ENCODE measurements around the gene MGME1.

The MGME1 gene

GRCh38 chr20:17990278-17990972 is 21.6 kb downstream of the MGME1 start:
- Mint-ChIP-seq H3K4me3 (no peak overlapping the region), H3K9me3 (no peaks in the 10 kb centered on the region), H3K27ac (no peak overlapping the region), H3K27me3 (no peaks in the 10 kb centered on the region), H3K36me3 (ENCODE audit: low read depth) (peaks cover 37% of the 10 kb centered on the region), H3K4me1 (ENCODE audit: low read depth) (peaks cover 32% of the 10 kb centered on the region)

- Mint-ChIP-seq H3K27me3 (peaks cover 5% of the 10 kb centered on the region), H3K4me1 (ENCODE audit: low read depth) (peaks cover 38% of the 10 kb centered on the region), H3K4me3 (peak overlapping the region; percentile 55), H3K9me3 (no peaks in the 10 kb centered on the region), H3K36me3 (ENCODE audit: low read depth) (peaks cover 29% of the 10 kb centered on the region), H3K27ac (peak overlapping the region; percentile 83)
These were observed 23.4 kb downstream of the MGME1 start for GRCh38 chr20:17992224-17992637.

GRCh38 chr20:17992847-17993513 is 24.2 kb downstream of the MGME1 start:
- Mint-ChIP-seq H3K27ac (peak overlapping the region; percentile 83), H3K4me3 (peak overlapping the region; percentile 55), H3K4me1 (ENCODE audit: low read depth) (peaks cover 30% of the 10 kb centered on the region), H3K27me3 (peaks cover 5% of the 10 kb centered on the region), H3K9me3 (no peaks in the 10 kb centered on the region), H3K36me3 (ENCODE audit: low read depth) (peaks cover 22% of the 10 kb centered on the region)

GRCh38 chr20:17993546-17993945 is 24.7 kb downstream of the MGME1 start:
- H3K27me3 Mint-ChIP-seq = peaks cover 5% of the 10 kb centered on the region
- no peaks in the 10 kb centered on the region for H3K9me3 Mint-ChIP-seq
- peaks cover 18% of the 10 kb centered on the region for H3K36me3 Mint-ChIP-seq (ENCODE audit: low read depth)
- peak overlapping the region; percentile 45 for H3K27ac Mint-ChIP-seq
- no peak overlapping the region for H3K4me3 Mint-ChIP-seq
- peaks cover 28% of the 10 kb centered on the region for H3K4me1 Mint-ChIP-seq (ENCODE audit: low read depth)

- Mint-ChIP-seq H3K27ac (no peak overlapping the region), H3K36me3 (ENCODE audit: low read depth) (peaks cover 3% of the 10 kb centered on the region), H3K9me3 (no peaks in the 10 kb centered on the region), H3K4me1 (ENCODE audit: low read depth) (peaks cover 28% of the 10 kb centered on the region), H3K4me3 (no peak overlapping the region), H3K27me3 (peaks cover 11% of the 10 kb centered on the region)
These were observed 27.4 kb downstream of the MGME1 start for GRCh38 chr20:17995967-17996819.

GRCh38 chr20:17998446-17998845 is 29.6 kb downstream of the MGME1 start:
- Mint-ChIP-seq H3K27ac (no peak overlapping the region), H3K4me3 (no peak overlapping the region), H3K36me3 (ENCODE audit: low read depth) (no peaks in the 10 kb centered on the region), H3K9me3 (no peaks in the 10 kb centered on the region), H3K27me3 (peaks cover 11% of the 10 kb centered on the region), H3K4me1 (ENCODE audit: low read depth) (peaks cover 11% of the 10 kb centered on the region)

- no peak overlapping the region for H3K27ac Mint-ChIP-seq
- H3K4me3 Mint-ChIP-seq = no peak overlapping the region
These were observed 30.7 kb downstream of the MGME1 start for GRCh38 chr20:17999566-17999965.

GRCh38 chr20:18001131-18001921 is 32.5 kb downstream of the MGME1 start:
- Mint-ChIP-seq H3K27ac (no peak overlapping the region), H3K27me3 (peaks cover 6% of the 10 kb centered on the region), H3K4me3 (no peak overlapping the region), H3K36me3 (ENCODE audit: low read depth) (no peaks in the 10 kb centered on the region), H3K4me1 (ENCODE audit: low read depth) (peaks cover 5% of the 10 kb centered on the region), H3K9me3 (no peaks in the 10 kb centered on the region)

More at GRCh38 chr20:17999566-17999965, 30.7 kb downstream of the MGME1 start:
- no peaks in the 10 kb centered on the region for H3K9me3 Mint-ChIP-seq
- H3K27me3 Mint-ChIP-seq = peaks cover 11% of the 10 kb centered on the region
- peaks cover 9% of the 10 kb centered on the region for H3K4me1 Mint-ChIP-seq (ENCODE audit: low read depth)
- no peaks in the 10 kb centered on the region for H3K36me3 Mint-ChIP-seq (ENCODE audit: low read depth)

GRCh38 chr20:18003897-18004296 is 35.1 kb downstream of the MGME1 start:
- H3K9me3 Mint-ChIP-seq = no peaks in the 10 kb centered on the region
- H3K27ac Mint-ChIP-seq = no peak overlapping the region
- H3K4me3 Mint-ChIP-seq = no peak overlapping the region
- no peaks in the 10 kb centered on the region for H3K36me3 Mint-ChIP-seq (ENCODE audit: low read depth)
- peaks cover 6% of the 10 kb centered on the region for H3K27me3 Mint-ChIP-seq
- H3K4me1 Mint-ChIP-seq (ENCODE audit: low read depth) = peaks cover 3% of the 10 kb centered on the region

- H3K9me3 Mint-ChIP-seq = no peaks in the 10 kb centered on the region
- H3K4me3 Mint-ChIP-seq = no peak overlapping the region
- no peaks in the 10 kb centered on the region for H3K36me3 Mint-ChIP-seq (ENCODE audit: low read depth)
- peaks cover 3% of the 10 kb centered on the region for H3K27me3 Mint-ChIP-seq
- peaks cover 3% of the 10 kb centered on the region for H3K4me1 Mint-ChIP-seq (ENCODE audit: low read depth)
- no peak overlapping the region for H3K27ac Mint-ChIP-seq
These were observed 35.7 kb downstream of the MGME1 start for GRCh38 chr20:18004384-18005031.

- Mint-ChIP-seq H3K4me1 (ENCODE audit: low read depth) (peaks cover 3% of the 10 kb centered on the region), H3K4me3 (no peak overlapping the region), H3K27ac (no peak overlapping the region)
These were observed 36.6 kb downstream of the MGME1 start for GRCh38 chr20:18005170-18005989.

GRCh38 chr20:18005990-18006364 is 37.2 kb downstream of the MGME1 start:
- no peaks in the 10 kb centered on the region for H3K9me3 Mint-ChIP-seq
- no peaks in the 10 kb centered on the region for H3K36me3 Mint-ChIP-seq (ENCODE audit: low read depth)
- H3K27ac Mint-ChIP-seq = no peak overlapping the region
- no peak overlapping the region for H3K4me3 Mint-ChIP-seq
- H3K27me3 Mint-ChIP-seq = no peaks in the 10 kb centered on the region
- H3K4me1 Mint-ChIP-seq (ENCODE audit: low read depth) = peaks cover 3% of the 10 kb centered on the region

More at GRCh38 chr20:18005170-18005989, 36.6 kb downstream of the MGME1 start:
- Mint-ChIP-seq H3K9me3 (no peaks in the 10 kb centered on the region), H3K27me3 (no peaks in the 10 kb centered on the region), H3K36me3 (ENCODE audit: low read depth) (no peaks in the 10 kb centered on the region)

- Mint-ChIP-seq H3K27me3 (no peaks in the 10 kb centered on the region), H3K36me3 (ENCODE audit: low read depth) (no peaks in the 10 kb centered on the region), H3K4me3 (no peak overlapping the region), H3K27ac (no peak overlapping the region), H3K9me3 (no peaks in the 10 kb centered on the region), H3K4me1 (ENCODE audit: low read depth) (peaks cover 3% of the 10 kb centered on the region)
These were observed 37.9 kb downstream of the MGME1 start for GRCh38 chr20:18006684-18007083.
